ENCODE measurements around the gene MMAB.

- TF ChIP-seq, protein P1, sequence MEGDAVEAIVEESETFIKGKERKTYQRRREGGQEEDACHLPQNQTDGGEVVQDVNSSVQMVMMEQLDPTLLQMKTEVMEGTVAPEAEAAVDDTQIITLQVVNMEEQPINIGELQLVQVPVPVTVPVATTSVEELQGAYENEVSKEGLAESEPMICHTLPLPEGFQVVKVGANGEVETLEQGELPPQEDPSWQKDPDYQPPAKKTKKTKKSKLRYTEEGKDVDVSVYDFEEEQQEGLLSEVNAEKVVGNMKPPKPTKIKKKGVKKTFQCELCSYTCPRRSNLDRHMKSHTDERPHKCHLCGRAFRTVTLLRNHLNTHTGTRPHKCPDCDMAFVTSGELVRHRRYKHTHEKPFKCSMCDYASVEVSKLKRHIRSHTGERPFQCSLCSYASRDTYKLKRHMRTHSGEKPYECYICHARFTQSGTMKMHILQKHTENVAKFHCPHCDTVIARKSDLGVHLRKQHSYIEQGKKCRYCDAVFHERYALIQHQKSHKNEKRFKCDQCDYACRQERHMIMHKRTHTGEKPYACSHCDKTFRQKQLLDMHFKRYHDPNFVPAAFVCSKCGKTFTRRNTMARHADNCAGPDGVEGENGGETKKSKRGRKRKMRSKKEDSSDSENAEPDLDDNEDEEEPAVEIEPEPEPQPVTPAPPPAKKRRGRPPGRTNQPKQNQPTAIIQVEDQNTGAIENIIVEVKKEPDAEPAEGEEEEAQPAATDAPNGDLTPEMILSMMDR (IDR thresholded peaks at IDR 0.05): no peak
- TF ChIP-seq POLR2A (IDR thresholded peaks at IDR 0.05): no peak
Observed at GRCh38 chr12:109557805-109558204, 15.5 kb downstream of the MMAB start.

All from vagina (tissue), 2 donors.